ENCODE measurements around the gene SHROOM3.

The SHROOM3 gene

DNA sequence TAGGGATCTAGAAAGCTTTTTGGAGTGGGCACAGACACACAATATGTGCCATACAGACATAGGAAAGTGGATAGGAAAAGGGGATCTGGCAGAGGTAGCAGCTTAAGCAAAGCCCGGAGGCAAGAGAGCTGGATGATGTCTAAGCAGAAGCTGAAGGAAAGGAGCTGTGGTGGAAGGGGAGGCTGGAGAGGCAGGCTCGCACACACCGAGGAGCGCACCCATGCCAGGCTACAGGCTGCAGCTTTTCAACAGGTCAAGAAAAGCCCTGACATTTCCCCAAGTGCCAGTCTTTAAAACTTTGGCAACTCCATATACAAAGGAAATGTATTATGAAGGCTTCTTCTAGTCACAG lies 395.6 kb downstream of the SHROOM3 start:
- TF ChIP-seq TAF1 (IDR thresholded peaks at IDR 0.05; ENCODE audit: borderline replicate concordance, insufficient read depth, low read length) (no peak), POLR2AphosphoS5 (IDR thresholded peaks at IDR 0.05; ENCODE audit: low read depth, low read length) (no peak)

GRCh38 chr4:76830964-76831703 lies 396.1 kb downstream of the SHROOM3 start:
- TF ChIP-seq FOXP2 (optimal IDR thresholded peaks at IDR 0.05; ENCODE audit: borderline replicate concordance, extremely low read depth, extremely low read length, insufficient read depth): no peak
- peak; percentile 76; the same call in 1 of the 2 replicates for TF ChIP-seq SIN3A (IDR thresholded peaks at IDR 0.05; ENCODE audit: borderline replicate concordance, insufficient read depth, low read length)
- TF ChIP-seq, protein P1, sequence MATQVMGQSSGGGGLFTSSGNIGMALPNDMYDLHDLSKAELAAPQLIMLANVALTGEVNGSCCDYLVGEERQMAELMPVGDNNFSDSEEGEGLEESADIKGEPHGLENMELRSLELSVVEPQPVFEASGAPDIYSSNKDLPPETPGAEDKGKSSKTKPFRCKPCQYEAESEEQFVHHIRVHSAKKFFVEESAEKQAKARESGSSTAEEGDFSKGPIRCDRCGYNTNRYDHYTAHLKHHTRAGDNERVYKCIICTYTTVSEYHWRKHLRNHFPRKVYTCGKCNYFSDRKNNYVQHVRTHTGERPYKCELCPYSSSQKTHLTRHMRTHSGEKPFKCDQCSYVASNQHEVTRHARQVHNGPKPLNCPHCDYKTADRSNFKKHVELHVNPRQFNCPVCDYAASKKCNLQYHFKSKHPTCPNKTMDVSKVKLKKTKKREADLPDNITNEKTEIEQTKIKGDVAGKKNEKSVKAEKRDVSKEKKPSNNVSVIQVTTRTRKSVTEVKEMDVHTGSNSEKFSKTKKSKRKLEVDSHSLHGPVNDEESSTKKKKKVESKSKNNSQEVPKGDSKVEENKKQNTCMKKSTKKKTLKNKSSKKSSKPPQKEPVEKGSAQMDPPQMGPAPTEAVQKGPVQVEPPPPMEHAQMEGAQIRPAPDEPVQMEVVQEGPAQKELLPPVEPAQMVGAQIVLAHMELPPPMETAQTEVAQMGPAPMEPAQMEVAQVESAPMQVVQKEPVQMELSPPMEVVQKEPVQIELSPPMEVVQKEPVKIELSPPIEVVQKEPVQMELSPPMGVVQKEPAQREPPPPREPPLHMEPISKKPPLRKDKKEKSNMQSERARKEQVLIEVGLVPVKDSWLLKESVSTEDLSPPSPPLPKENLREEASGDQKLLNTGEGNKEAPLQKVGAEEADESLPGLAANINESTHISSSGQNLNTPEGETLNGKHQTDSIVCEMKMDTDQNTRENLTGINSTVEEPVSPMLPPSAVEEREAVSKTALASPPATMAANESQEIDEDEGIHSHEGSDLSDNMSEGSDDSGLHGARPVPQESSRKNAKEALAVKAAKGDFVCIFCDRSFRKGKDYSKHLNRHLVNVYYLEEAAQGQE (IDR thresholded peaks at IDR 0.05; ENCODE audit: insufficient read depth in 1 of 2, low read depth in 2 of 2, low read length in 2 of 2): peak in 1 of 2 experiments; percentile 72; a peak in 1 of 4 replicates
- 0 out of 2 replicates have a peak, but pooled peaks have one; percentile 47 for TF ChIP-seq TAF1 (IDR thresholded peaks at IDR 0.05; ENCODE audit: borderline replicate concordance, insufficient read depth, low read length)
- peak; percentile 47; the same call in 1 of the 2 replicates for TF ChIP-seq POLR2AphosphoS5 (IDR thresholded peaks at IDR 0.05; ENCODE audit: low read depth, low read length)

- no peak for TF ChIP-seq POLR2AphosphoS5 (IDR thresholded peaks at IDR 0.05; ENCODE audit: low read depth, low read length)
- TF ChIP-seq FOXP2 (optimal IDR thresholded peaks at IDR 0.05; ENCODE audit: borderline replicate concordance, extremely low read depth, extremely low read length, insufficient read depth): no peak
- TF ChIP-seq SIN3A (IDR thresholded peaks at IDR 0.05; ENCODE audit: borderline replicate concordance, insufficient read depth, low read length): no peak
- TF ChIP-seq, protein P1 (IDR thresholded peaks at IDR 0.05; ENCODE audit: insufficient read depth in 1 of 2, low read depth in 2 of 2, low read length in 2 of 2): no peak
- no peak for TF ChIP-seq TAF1 (IDR thresholded peaks at IDR 0.05; ENCODE audit: borderline replicate concordance, insufficient read depth, low read length)
These were observed 396.8 kb downstream of the SHROOM3 start for GRCh38 chr4:76831711-76832373.

Measured in PFSK-1 (cell line).